Measurements from ENCODE around the gene CNTROB.

The CNTROB gene

GRCh38 chr17:7903154-7904103, 28.6 kb upstream of the CNTROB start:
- no peak for DNase-seq (ENCODE audit: low read depth, low spot score)

GRCh38 chr17:7909089-7909488, 22.9 kb upstream of the CNTROB start:
- no peak for DNase-seq (ENCODE audit: low read depth, low spot score)

- DNase-seq (ENCODE audit: low read depth, low spot score), result no peak
Observed at GRCh38 chr17:7910281-7910680, 21.7 kb upstream of the CNTROB start.

GRCh38 chr17:7910711-7911110, 21.3 kb upstream of the CNTROB start:
- no peak for DNase-seq (ENCODE audit: low read depth, low spot score)

- DNase-seq (ENCODE audit: low read depth, low spot score), result no peak
Observed at GRCh38 chr17:7911116-7911515, 20.9 kb upstream of the CNTROB start.

GRCh38 chr17:7912927-7913524, 19.0 kb upstream of the CNTROB start:
- no peak for DNase-seq (ENCODE audit: low read depth, low spot score)

GRCh38 chr17:7915179-7915610, 16.8 kb upstream of the CNTROB start:
- no peak for DNase-seq (ENCODE audit: low read depth, low spot score)

GRCh38 chr17:7915611-7916384, 16.2 kb upstream of the CNTROB start, which contains the start of gene RNF227:
TSS of gene RNF227 (minus strand) at chr17:7916289. CDS start at chr17:7916195, 94 bp downstream.
- DNase-seq (ENCODE audit: low read depth, low spot score), result peak; percentile 58

GRCh38 chr17:7916385-7916682, 15.7 kb upstream of the CNTROB start:
- no peak for DNase-seq (ENCODE audit: low read depth, low spot score)

- DNase-seq (ENCODE audit: low read depth, low spot score), result no peak
Observed at GRCh38 chr17:7916808-7917207, 15.2 kb upstream of the CNTROB start.

- no peak for DNase-seq (ENCODE audit: low read depth, low spot score)
Observed at GRCh38 chr17:7922269-7922844, 9.6 kb upstream of the CNTROB start.

- peak; percentile 72 for DNase-seq (ENCODE audit: low read depth, low spot score)
Observed at GRCh38 chr17:7922845-7923628, 9.0 kb upstream of the CNTROB start.

GRCh38 chr17:7927596-7927995, 4.4 kb upstream of the CNTROB start:
- DNase-seq (ENCODE audit: low read depth, low spot score), result no peak

GRCh38 chr17:7929158-7930023, 2.6 kb upstream of the CNTROB start, which contains the start of gene KCNAB3:
TSS of gene KCNAB3 (minus strand) at chr17:7929856. CDS start at chr17:7929435, 421 bp downstream.
- no peak for DNase-seq (ENCODE audit: low read depth, low spot score)

GRCh38 chr17:7930841-7931631, 970 bp upstream of the CNTROB start:
- no peak for DNase-seq (ENCODE audit: low read depth, low spot score)

- DNase-seq (ENCODE audit: low read depth, low spot score), result no peak
Observed at GRCh38 chr17:7932483-7932891, 481 bp downstream of the CNTROB start.

- DNase-seq (ENCODE audit: low read depth, low spot score), result no peak
Observed at GRCh38 chr17:7932949-7933348, 943 bp downstream of the CNTROB start.

- DNase-seq (ENCODE audit: low read depth, low spot score), result no peak
Observed at GRCh38 chr17:7935859-7936258, 3.9 kb downstream of the CNTROB start.

- DNase-seq (ENCODE audit: low read depth, low spot score), result no peak
Observed at GRCh38 chr17:7940034-7940433, 8.0 kb downstream of the CNTROB start.

Measured in activated CD4-positive, CD25-positive, alpha-beta regulatory T cell treated with anti-CD3 and anti-CD28 coated beads, Interleukin-2, amount 50 U/mL, for 16 hours (primary cell).